Peyer's patch (tissue), 4 donors: ENCODE data around the gene KLHL29. TPM values are rescaled to one million over a fixed set of nuclear protein-coding genes. Genes with fewer than 3 reads are reported as not detected.

Experiments
- DNase-seq, 3 donors: peaks; one replicate each; pipeline ENCODE4 v3.0.0-alpha.2; 2017 to 2019
- H3K27ac ChIP-seq, 4 donors: fragments of 200-600 bp; sonication (generic); one replicate each; pipeline ENCODE4 v1.5.1; 2016 to 2019
- H3K27me3 ChIP-seq, 2 donors: fragments of 200-600 bp; sonication (generic); one replicate each; pipeline ENCODE4 v1.5.1; 2019
- H3K36me3 ChIP-seq, 3 donors: fragments of 200-600 bp; sonication (generic); one replicate each; pipeline ENCODE4 v1.5.1; 2016 to 2019
- H3K4me1 ChIP-seq, 4 donors: fragments of 200-600 bp; sonication (generic); one replicate each; pipeline ENCODE4 v1.5.1; 2016 to 2019
- H3K4me3 ChIP-seq, 4 donors: fragments of 200-600 bp; sonication (generic); 1 replicate in 3 of 4; 2 replicates in 1 of 4; pipeline ENCODE4 v1.5.1; 2016 to 2019; ENCODE audit warnings: mild to moderate bottlenecking in 1 of 4
- H3K9me3 ChIP-seq, 4 donors: fragments of 200-600 bp; sonication (generic); one replicate each; pipeline ENCODE4 v1.5.1; 2016 to 2019; ENCODE audit warnings: mild to moderate bottlenecking in 1 of 4
- POLR2A ChIP-seq, 2 donors: fragments of 450-650 bp; IDR thresholded peaks; one replicate each; pipeline ENCODE4 v1.5.1; 2017; ENCODE audit warnings: antibody characterized with exemption in 2 of 2, mild to moderate bottlenecking in 2 of 2, moderate library complexity in 2 of 2
- total RNA-seq, 4 donors: library from RNA; depleted of rRNA; stranded (reverse); fragments of >200 nt; gene quantifications; one replicate each; pipeline ENCODE4 v1.1.0, GENCODE V29; 2016
- TF ChIP-seq, protein P1 (sequence below), 6 experiments: fragments of 450-650 bp in 4 of 6; fragments of 200-600 bp in 2 of 6; sonication (generic) in 1 of 6; IDR thresholded peaks; one replicate each; pipeline ENCODE4 v1.5.1; 2017 to 2019; ENCODE audit warnings: antibody characterized with exemption in 6 of 6, mild to moderate bottlenecking in 3 of 6, moderate library complexity in 1 of 6

The KLHL29 gene
- total RNA-seq, 4 donors from 2014 or later = 1.1 to 18.2 (median 5.0) TPM

DNA sequence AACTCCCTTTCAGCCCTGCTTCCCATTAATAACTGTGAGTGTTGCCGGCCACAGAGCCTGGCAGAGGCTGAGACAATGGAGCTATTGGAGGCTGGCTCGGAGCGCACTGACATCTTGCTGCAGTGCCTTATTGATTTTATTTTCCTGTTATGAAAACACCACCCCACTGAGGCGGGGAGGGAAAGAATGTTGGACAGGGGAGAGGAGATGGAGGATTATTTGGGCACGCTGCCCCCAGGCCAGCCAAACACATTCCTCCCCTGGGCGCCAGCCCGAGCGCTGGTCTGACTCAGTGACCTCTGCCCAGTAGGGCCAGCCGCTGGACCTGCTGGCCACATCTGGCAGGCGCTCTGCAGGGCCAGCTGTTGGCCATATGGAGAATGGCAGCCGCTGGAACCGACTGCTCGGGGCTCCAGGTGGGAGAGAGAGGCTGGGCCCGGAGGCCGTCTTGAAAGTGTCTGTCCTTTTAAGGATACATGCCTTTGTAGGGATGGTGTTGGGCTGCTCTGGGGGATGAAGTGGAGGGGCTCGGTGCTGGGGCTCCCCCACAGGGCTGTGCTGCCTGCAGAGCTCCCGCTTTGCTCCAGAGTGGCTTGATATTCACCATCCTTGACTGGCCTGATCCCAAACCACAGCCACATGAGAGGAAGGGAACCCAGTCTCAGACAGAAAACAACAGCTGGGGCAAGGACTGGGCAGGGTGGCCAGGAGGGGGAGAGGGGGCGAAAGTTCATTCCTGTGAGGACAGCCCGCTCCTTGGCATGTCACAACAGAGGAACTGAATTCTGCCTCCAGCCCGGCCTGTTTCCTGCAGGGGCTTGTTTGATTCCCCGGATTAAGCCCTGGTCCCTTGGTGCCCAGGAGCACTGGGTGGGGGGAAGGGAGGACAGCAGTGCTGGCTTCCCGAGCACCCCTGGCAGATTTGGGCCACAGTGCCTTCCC lies 179.0 kb downstream of the KLHL29 start:
- Histone ChIP-seq H3K4me1 (peaks cover 0 to 29% (median 0%) of the 10 kb centered on the region in 4 donors), H3K4me3 (no peak overlapping the region), H3K27ac (peak overlapping the region; percentile 32 to 80 (median 49)), H3K27me3 (no peaks in the 10 kb centered on the region), H3K36me3 (no peaks in the 10 kb centered on the region), H3K9me3 (no peaks in the 10 kb centered on the region)
- TF ChIP-seq, protein P1, sequence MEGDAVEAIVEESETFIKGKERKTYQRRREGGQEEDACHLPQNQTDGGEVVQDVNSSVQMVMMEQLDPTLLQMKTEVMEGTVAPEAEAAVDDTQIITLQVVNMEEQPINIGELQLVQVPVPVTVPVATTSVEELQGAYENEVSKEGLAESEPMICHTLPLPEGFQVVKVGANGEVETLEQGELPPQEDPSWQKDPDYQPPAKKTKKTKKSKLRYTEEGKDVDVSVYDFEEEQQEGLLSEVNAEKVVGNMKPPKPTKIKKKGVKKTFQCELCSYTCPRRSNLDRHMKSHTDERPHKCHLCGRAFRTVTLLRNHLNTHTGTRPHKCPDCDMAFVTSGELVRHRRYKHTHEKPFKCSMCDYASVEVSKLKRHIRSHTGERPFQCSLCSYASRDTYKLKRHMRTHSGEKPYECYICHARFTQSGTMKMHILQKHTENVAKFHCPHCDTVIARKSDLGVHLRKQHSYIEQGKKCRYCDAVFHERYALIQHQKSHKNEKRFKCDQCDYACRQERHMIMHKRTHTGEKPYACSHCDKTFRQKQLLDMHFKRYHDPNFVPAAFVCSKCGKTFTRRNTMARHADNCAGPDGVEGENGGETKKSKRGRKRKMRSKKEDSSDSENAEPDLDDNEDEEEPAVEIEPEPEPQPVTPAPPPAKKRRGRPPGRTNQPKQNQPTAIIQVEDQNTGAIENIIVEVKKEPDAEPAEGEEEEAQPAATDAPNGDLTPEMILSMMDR (IDR thresholded peaks at IDR 0.05) = no peak
- no peak for TF ChIP-seq POLR2A (IDR thresholded peaks at IDR 0.05)
- no peak for DNase-seq

GRCh38 chr2:23564615-23564960 lies 179.6 kb downstream of the KLHL29 start:
- Histone ChIP-seq H3K27me3 (no peaks in the 10 kb centered on the region), H3K36me3 (no peaks in the 10 kb centered on the region), H3K9me3 (no peaks in the 10 kb centered on the region), H3K27ac (peak overlapping the region; percentile 32 to 80 (median 49)), H3K4me1 (peaks cover 0 to 29% (median 0%) of the 10 kb centered on the region in 4 donors), H3K4me3 (no peak overlapping the region)
- TF ChIP-seq, protein P1 (IDR thresholded peaks at IDR 0.05) = no peak
- no peak for TF ChIP-seq POLR2A (IDR thresholded peaks at IDR 0.05)
- DNase-seq = no peak

GRCh38 chr2:23565374-23565773 lies 180.4 kb downstream of the KLHL29 start:
- peaks cover 0 to 29% (median 0%) of the 10 kb centered on the region in 4 donors for H3K4me1 ChIP-seq
- TF ChIP-seq POLR2A (IDR thresholded peaks at IDR 0.05) = no peak
- TF ChIP-seq, protein P1 (IDR thresholded peaks at IDR 0.05) = no peak
- peak overlapping the region; percentile 7 to 80 (median 39) for H3K27ac ChIP-seq
- H3K27me3 ChIP-seq = no peaks in the 10 kb centered on the region
- no peaks in the 10 kb centered on the region for H3K9me3 ChIP-seq
- no peak overlapping the region for H3K4me3 ChIP-seq
- H3K36me3 ChIP-seq = no peaks in the 10 kb centered on the region
- DNase-seq = no peak

DNA sequence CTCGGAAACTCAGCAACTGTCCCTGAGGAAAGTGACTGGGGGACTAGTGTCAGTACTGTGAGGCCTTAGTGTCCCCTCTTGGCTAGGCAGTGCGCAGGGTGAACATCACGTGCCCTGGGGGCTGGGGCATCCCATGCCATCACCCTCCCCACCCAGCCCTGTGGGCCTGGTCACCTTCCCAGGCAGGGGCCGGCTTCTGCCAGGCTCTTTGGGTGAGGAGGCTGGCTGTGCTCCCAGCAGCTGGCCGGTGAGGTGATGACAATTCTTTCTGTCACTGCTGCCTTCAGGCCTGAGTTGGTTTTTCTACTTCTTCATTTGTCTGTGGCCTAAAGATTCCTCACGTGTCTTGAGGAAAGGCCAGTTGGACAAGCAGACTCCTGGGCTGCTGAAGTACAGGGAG lies 180.8 kb downstream of the KLHL29 start:
- H3K4me1 ChIP-seq = peaks cover 0 to 29% (median 0%) of the 10 kb centered on the region in 4 donors
- H3K36me3 ChIP-seq = no peaks in the 10 kb centered on the region
- no peaks in the 10 kb centered on the region for H3K27me3 ChIP-seq
- TF ChIP-seq POLR2A (IDR thresholded peaks at IDR 0.05) = no peak
- TF ChIP-seq, protein P1 (IDR thresholded peaks at IDR 0.05) = no peak
- H3K4me3 ChIP-seq = no peak overlapping the region
- peak overlapping the region in 3 of 4 donors; percentile 7 to 80 (median 46) for H3K27ac ChIP-seq
- DNase-seq = no peak
- H3K9me3 ChIP-seq = no peaks in the 10 kb centered on the region

DNA sequence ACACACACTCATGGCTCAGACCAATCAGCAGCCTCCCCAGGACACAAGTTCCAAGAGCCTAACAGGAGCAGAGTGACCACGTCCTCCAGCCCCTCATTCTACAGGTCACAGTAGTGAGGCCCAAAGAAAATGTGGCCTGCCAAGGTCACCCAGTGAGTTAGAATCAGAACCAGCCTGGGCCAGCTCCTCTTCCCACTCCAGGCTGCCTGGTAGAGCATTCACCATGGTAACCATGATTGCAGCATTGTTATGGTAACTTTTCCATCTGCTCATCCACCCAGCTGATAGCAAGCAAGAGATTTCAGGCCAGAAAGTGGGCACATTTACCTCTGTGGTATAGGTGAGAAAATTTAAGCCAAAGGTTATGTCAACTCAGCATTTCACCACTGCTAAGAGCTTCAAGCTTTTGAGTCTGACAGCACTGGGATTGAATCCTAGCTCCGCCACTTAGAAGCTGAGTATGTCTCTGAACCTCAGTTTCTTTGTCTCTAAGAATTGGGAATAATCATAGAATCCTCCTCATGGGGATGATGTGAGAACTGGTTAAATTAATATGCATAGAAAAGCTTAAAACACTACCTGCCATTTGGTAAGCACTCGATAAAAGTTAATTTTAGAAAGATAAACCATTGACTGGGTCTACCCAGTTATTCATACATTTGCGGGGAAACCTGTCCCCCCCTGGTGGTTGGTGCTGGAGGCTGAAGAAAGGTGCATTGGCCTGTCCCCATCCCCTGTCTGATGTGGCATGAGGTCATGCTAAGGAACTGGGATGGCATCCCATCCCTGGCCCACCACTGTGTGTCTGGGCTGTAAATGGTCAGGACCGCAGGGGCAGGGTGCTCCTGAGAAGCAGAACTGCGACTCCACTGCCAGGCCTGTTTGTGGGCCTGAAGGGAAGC lies 181.5 kb downstream of the KLHL29 start:
- H3K9me3 ChIP-seq = no peaks in the 10 kb centered on the region
- H3K36me3 ChIP-seq = no peaks in the 10 kb centered on the region
- H3K27ac ChIP-seq = peak overlapping the region in 1 of 4 donors; percentile 80
- no peaks in the 10 kb centered on the region for H3K27me3 ChIP-seq
- peaks cover 0 to 29% (median 0%) of the 10 kb centered on the region in 4 donors for H3K4me1 ChIP-seq
- no peak overlapping the region for H3K4me3 ChIP-seq
- no peak for TF ChIP-seq POLR2A (IDR thresholded peaks at IDR 0.05)
- TF ChIP-seq, protein P1 (IDR thresholded peaks at IDR 0.05) = peak in 3 of 6 experiments; percentile 9 to 15 (median 10)
- no peak for DNase-seq
